ENCODE data around the gene FBP1. TPM values are rescaled to one million over a fixed set of nuclear protein-coding genes. Genes with fewer than 3 reads are reported as not detected.
A peak's percentile ranks its signal among the peaks of the same experiment; 100 is the strongest.

The FBP1 gene
- total RNA-seq, 1 experiment from 2014 or later, result 2.3 TPM

- no peaks in the 10 kb centered on the region for H3K9me3 ChIP-seq
- no peaks in the 10 kb centered on the region for H3K9me3 Mint-ChIP-seq (ENCODE audit: unreplicated experiment)
- H3K4me3 ChIP-seq (ENCODE audit: low read depth, low read length), result peak within 1 kb of the TSS; percentile 48
- ChIA-PET CTCF (interaction anchor here (0.8 to 2.0 kb wide), 10 partner anchors 32 to 613 kb away, joined by 3 to 16 read pairs (median 6); no protein-coding TSS in a partner anchor), POLR2A (interaction anchor here (0.5 to 1.5 kb wide), 10 partner anchors 18 to 1504 kb away, joined by 3 to 15 read pairs (median 4); no protein-coding TSS in a partner anchor)
- DNase-seq, result peak; percentile 87 to 89
- no peaks in the 10 kb centered on the region for H3K27me3 ChIP-seq (replicated peaks; ENCODE audit: control insufficient read depth, insufficient read depth, low read length)
- intact Hi-C loops (cut with micrococcal nuclease; ENCODE audit: unreplicated experiment), result loop anchor here (1.0 to 5.0 kb wide), 6 partner anchors 49 to 614 kb away; no protein-coding TSS in a partner anchor
- peaks cover 23% of the 10 kb centered on the region for H3K36me3 Mint-ChIP-seq (ENCODE audit: insufficient read depth, unreplicated experiment)
- H3K4me1 ChIP-seq, result 0 out of 2 replicates have a peak, but pooled peaks cover 3% of the 10 kb centered on the region
- peaks cover 11% of the 10 kb centered on the region for H3K4me1 Mint-ChIP-seq (ENCODE audit: low read depth, unreplicated experiment)
- H3K27me3 Mint-ChIP-seq (ENCODE audit: insufficient read depth, unreplicated experiment), result no peaks in the 10 kb centered on the region
- no peak within 1 kb of the TSS for H3K4me3 Mint-ChIP-seq (ENCODE audit: unreplicated experiment)
- no peak within 1 kb of the TSS for H3K27ac Mint-ChIP-seq (ENCODE audit: unreplicated experiment)
- no peaks in the 10 kb centered on the region; the same call in 1 of the 2 replicates for H3K36me3 ChIP-seq (ENCODE audit: control insufficient read depth, insufficient read depth, low read length)
- peak; percentile 67 to 78 for TF ChIP-seq CTCF (IDR thresholded peaks at IDR 0.05; ENCODE audit: insufficient read depth in 1 of 2, low read depth in 1 of 2, low read length in 1 of 2, severe bottlenecking in 1 of 2, unreplicated experiment in 1 of 2)
- no TSS peak for BruUV-seq (replicated peaks)
Observed at GRCh38 chr9:94554439-94555331, 84.6 kb downstream of the FBP1 start, which contains the start of gene PCAT7. TSS of gene PCAT7 (plus strand) at chr9:94555083.

- intact Hi-C loops (cut with micrococcal nuclease; ENCODE audit: unreplicated experiment), result loop anchor here (1.0 to 5.0 kb wide), 6 partner anchors 49 to 614 kb away; no protein-coding TSS in a partner anchor
- Mint-ChIP-seq H3K27me3 (ENCODE audit: insufficient read depth, unreplicated experiment) (no peaks in the 10 kb centered on the region), H3K27ac (ENCODE audit: unreplicated experiment) (no peak overlapping the region), H3K9me3 (ENCODE audit: unreplicated experiment) (no peaks in the 10 kb centered on the region), H3K4me1 (ENCODE audit: low read depth, unreplicated experiment) (peaks cover 11% of the 10 kb centered on the region), H3K4me3 (ENCODE audit: unreplicated experiment) (no peak overlapping the region), H3K36me3 (ENCODE audit: insufficient read depth, unreplicated experiment) (peaks cover 23% of the 10 kb centered on the region)
- ChIA-PET POLR2A (interaction anchor here (0.6 to 1.5 kb wide), 8 partner anchors 18 to 1503 kb away, joined by 3 to 15 read pairs (median 4); no protein-coding TSS in a partner anchor), CTCF (interaction anchor here (0.8 to 2.0 kb wide), 10 partner anchors 33 to 614 kb away, joined by 3 to 16 read pairs (median 6); no protein-coding TSS in a partner anchor)
- H3K4me1 ChIP-seq, result 0 out of 2 replicates have a peak, but pooled peaks cover 3% of the 10 kb centered on the region
- BruUV-seq (replicated peaks), result no TSS peak
- no peak for DNase-seq
- H3K4me3 ChIP-seq (ENCODE audit: low read depth, low read length), result peak overlapping the region; percentile 48
- no peaks in the 10 kb centered on the region for H3K27me3 ChIP-seq (replicated peaks; ENCODE audit: control insufficient read depth, insufficient read depth, low read length)
- no peaks in the 10 kb centered on the region; the same call in 1 of the 2 replicates for H3K36me3 ChIP-seq (ENCODE audit: control insufficient read depth, insufficient read depth, low read length)
- TF ChIP-seq CTCF (IDR thresholded peaks at IDR 0.05; ENCODE audit: insufficient read depth in 1 of 2, low read depth in 1 of 2, low read length in 1 of 2, severe bottlenecking in 1 of 2, unreplicated experiment in 1 of 2), result no peak
- no peaks in the 10 kb centered on the region for H3K9me3 ChIP-seq
Observed at GRCh38 chr9:94554078-94554438, 85.3 kb downstream of the FBP1 start.

Other genes with a start within 250 kb of the FBP1 start
- 10.4 and 10.6 TPM in 2 replicates for gene PCAT7, start 84.4 kb downstream of the FBP1 start, total RNA-seq (2022)
- not detected in 2 replicates for gene FBP2, start 45.7 kb downstream of the FBP1 start, total RNA-seq (2022)
- gene AOPEP, start 87.2 kb upstream of the FBP1 start, total RNA-seq (2022), result 61.7 and 63.3 TPM in 2 replicates